Hematopoietic multipotent progenitor cell treated with erythropoietin and hydrocortisone succinate and interleukin-3 and kit ligand, for 4 days (in vitro differentiated cells): Measurements from ENCODE around the gene USHBP1.
A peak's percentile ranks its signal among the peaks of the same experiment; 100 is the strongest.

Experiments used
- DNase-seq: peaks from one replicate; pipeline ENCODE4 v3.0.0-alpha.2; 2015

USHBP1 gene

GRCh38 chr19:17237747-17238706 lies 26.5 kb downstream of the USHBP1 start:
- no peak for DNase-seq

- DNase-seq: no peak
Observed at GRCh38 chr19:17236811-17237543, 27.6 kb downstream of the USHBP1 start.

GRCh38 chr19:17235971-17236777 lies 28.4 kb downstream of the USHBP1 start:
- peak; percentile 72 for DNase-seq

DNA sequence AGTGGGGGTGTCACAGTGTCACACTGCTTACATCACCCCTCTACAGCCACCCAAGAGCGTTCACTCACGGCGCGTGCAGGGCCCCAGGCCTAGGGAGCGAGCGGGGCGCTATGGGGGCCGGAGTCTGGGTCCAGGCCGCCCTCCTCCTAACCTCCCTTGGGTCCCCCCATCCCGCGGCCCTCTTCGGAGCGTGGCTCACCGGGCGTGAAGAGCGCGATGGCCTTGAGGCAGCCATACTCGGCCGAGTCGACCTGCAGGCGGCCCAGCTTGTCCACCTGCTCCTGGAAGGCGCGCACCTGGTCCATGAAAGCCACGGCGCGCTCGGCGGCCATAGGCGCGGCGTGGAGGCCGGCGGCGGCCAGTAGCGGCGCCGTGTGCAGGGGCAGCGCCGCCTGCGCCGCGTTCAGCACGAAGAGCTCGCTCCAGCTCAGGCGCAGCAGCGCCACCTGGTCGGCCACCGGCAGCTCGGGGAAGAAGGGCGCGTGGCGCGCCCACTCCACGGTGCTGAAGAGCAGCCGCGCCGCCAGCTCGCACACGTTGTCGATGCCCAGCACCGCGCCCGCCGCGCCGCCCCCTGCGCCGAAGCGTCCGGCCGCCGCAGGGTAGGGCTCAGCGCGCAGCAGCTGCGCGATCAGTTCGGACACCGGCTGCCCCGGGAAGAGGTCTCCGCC lies 29.1 kb downstream of the USHBP1 start:
- peak; percentile 89 for DNase-seq

GRCh38 chr19:17234911-17235299 lies 29.6 kb downstream of the USHBP1 start:
- peak; percentile 85 for DNase-seq

GRCh38 chr19:17232258-17232657 lies 32.3 kb downstream of the USHBP1 start:
- DNase-seq: no peak

- no peak for DNase-seq
Observed at GRCh38 chr19:17229890-17230289, 34.7 kb downstream of the USHBP1 start.

GRCh38 chr19:17227798-17228367 lies 36.7 kb downstream of the USHBP1 start:
- DNase-seq: no peak

DNA sequence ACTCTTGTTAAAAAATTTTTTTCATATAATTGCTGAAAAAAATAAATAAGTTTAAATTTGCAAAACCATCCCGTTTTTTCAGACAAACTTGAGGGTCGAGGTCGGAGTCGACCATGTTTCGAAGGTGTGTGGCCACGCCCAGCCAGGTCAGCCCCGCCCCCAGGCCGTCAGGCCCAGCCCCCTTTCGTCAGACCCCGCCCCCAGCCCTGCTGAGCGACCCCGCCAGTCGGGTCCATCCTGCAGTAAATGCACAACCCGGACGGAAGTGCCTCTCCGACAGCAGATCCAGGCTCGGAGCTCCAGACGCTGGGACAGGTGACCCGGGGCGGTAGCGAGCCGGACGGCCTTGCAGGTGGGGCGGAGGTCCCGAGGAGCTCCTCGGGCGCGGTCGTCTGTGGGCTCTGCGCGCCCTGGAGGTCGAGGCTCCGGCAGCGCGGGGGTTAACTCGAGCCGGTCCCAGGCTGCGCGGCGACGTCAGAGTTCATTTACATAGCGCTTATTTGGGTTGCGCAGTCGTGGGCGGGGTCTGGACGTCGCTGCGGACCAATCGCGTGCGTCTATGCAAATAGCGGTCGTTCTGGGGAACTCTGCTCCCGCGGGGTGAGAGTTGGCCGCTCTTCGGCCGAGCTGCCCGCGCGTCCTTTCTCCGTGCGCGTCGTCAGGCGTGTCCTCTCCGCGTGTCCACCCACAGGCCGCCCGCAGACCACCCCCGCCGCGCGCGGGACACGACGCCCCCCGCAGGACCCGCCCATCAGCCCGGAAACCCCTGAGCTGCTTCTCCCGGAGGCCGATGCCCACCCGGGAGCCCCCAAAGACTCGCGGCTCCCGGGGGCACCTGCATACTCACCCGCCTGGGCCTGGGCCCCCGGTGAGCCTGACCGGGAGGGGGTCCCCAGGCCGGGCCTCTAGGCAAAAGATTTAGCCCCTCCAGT lies 38.3 kb downstream of the USHBP1 start, which contains the start of gene OCEL1:
Gene OCEL1 (plus strand): TSS at position 225 of the 932 bp plus-strand sequence. CDS start 22 bp downstream, at position 247.
- DNase-seq: peak; percentile 100

GRCh38 chr19:17225053-17225452 lies 39.5 kb downstream of the USHBP1 start:
- no peak for DNase-seq

DNA sequence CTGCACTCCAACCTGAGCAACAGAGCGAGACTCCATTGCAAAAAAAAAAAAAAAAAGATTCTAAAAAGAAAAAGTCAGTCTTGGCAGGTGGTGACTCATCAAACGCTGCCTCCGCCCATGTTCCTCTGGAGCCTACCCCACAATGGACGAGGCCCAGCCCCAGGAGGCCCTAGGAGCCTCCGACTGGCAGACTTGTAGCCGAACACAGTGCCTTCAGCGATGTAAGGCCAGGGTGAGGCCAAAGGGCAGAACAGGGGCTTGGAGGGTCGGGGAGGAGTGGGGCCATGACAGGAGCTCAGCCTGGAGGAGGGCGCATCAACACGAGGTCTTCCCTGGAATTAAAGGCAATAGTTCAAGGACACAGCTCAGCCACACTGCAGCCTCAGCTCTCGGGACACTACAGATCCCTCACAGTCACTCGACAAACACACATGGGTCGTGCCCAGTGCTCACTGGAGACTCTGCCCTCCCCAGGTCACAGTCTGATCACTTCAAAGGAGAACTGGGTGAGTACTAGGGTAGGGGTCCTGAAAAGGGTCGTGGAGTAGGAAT lies 44.3 kb downstream of the USHBP1 start:
- peak; percentile 83 for DNase-seq

- no peak for DNase-seq
Observed at GRCh38 chr19:17219286-17219685, 45.3 kb downstream of the USHBP1 start.

- DNase-seq: no peak
Observed at GRCh38 chr19:17216058-17216670, 48.4 kb downstream of the USHBP1 start.

GRCh38 chr19:17215127-17215971 lies 49.2 kb downstream of the USHBP1 start, which contains the start of gene USE1:
USE1 (plus strand) TSS chr19:17215357; CDS start chr19:17215406, 49 bp downstream.
- peak; percentile 98 for DNase-seq

DNA sequence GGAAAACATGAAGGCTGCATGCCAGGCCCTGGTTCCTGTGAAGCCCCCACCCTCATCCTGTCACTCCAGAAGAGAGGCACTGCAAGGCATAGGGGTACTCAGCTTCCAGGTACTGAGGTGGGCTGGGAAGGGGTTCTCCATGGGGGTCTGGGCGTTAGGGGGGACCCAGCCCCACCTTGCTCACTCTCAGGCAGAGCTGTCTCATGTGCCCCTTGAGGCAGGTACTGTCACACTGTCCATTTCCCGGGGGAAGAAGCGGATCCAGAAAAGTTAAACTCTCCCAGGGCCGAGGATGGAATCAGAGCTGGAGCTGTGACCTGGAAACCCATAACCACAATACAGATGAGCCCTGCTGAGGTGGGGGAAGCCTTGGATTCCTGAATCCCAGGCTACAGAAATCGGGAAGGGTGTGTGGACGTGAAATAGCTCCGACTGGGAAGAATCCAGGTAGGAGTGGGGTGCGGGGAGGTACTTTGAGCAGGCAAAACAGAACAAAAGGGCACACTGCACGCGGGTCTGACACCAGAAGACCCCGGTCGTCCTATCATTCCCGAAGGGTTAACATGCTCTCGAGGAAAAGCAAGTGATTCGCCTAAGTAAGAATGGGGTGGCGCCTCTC lies 49.9 kb downstream of the USHBP1 start:
- DNase-seq: no peak

DNA sequence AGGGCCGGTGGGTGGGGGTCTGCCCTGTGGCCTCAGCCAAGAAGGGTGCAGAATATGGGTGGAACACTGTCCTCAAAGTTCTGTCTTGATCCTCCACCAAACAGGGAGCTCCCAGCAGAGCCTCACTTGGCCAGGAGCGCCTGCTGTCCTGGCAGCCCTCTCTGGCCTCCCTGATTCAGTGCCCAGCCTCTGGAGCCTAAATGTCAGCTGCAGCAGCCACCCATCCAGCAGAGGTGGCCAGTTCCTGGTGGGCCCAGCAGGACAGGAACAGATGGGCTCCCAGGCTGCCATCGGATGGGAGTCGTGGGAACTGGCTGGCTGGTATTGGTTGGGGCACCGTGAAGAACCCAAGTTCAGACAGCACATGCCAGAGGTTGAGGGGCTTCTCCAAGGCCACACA lies 51.2 kb downstream of the USHBP1 start:
- no peak for DNase-seq

GRCh38 chr19:17211547-17212446 lies 52.7 kb downstream of the USHBP1 start:
- DNase-seq: no peak
